Right cardiac atrium (tissue), 5 donors: ENCODE measurements around the gene UBC. TPM values are rescaled to one million over a fixed set of nuclear protein-coding genes. Genes with fewer than 3 reads are reported as not detected.
A peak's percentile ranks its signal among the peaks of the same experiment; 100 is the strongest.
"Not testable (repeated sequence)": the region's sequence is repeated elsewhere in the genome, so short reads cannot be mapped to it uniquely, and the experiment has no call there.

ENCODE experiments used
- ATAC-seq, 2 donors: fragments of 200-7000 bp; cut with Tn5 transposase; one replicate each; pipeline versions ENCODE4 v1.8.0 to v1.9.1; 2020; ENCODE audit warnings: moderate library complexity in 2 of 2, mild to moderate bottlenecking in 1 of 2
- DNase-seq, 3 donors: peaks; one replicate each; pipeline ENCODE4 v3.0.0-alpha.2; 2020
- H3K27ac ChIP-seq: one replicate; pipeline ENCODE4 v1.5.1; 2013; ENCODE audit warnings: mild to moderate bottlenecking, low read length, control low read depth, moderate library complexity
- H3K27me3 ChIP-seq: one replicate; pipeline ENCODE4 v1.6.1; 2013; ENCODE audit not compliant: control insufficient read depth, insufficient read depth
- H3K4me1 ChIP-seq: one replicate; pipeline ENCODE4 v1.6.1; 2013; ENCODE audit warnings: low read length; ENCODE audit not compliant: control insufficient read depth, insufficient read depth
- H3K4me3 ChIP-seq: one replicate; pipeline ENCODE4 v1.5.1; 2013; ENCODE audit warnings: low read length, control low read depth
- H3K9me3 ChIP-seq: one replicate; pipeline ENCODE4 v1.6.1; 2013; ENCODE audit warnings: low read length; ENCODE audit not compliant: control insufficient read depth
- WGBS: extraction: QIAGEN DNeasy Blood & Tissue Kit; methylation state at CpG from one replicate; pipeline ENCODE4 v1.1.7; 2013; 5-methylcytosine and 5-hydroxymethylcytosine counted together
- intact Hi-C, 4 donors: fragments of 100-400 bp; cut with DNase I; formaldehyde crosslinking; loops; one replicate each; pipeline versions ENCODE4 v1.11.0 to v1.14.0; 2022 to 2023
- polyA plus RNA-seq: library from polyadenylated mRNA; stranded (reverse); fragments of 200-250 nt; gene quantifications from one replicate; pipeline ENCODE4 v1.2.3, GENCODE V29; 2013
- total RNA-seq, 4 donors: library from RNA; stranded (reverse); fragmentation: NEBNext Ultra II Directional; extraction: Animal tissue kit (Norgen Biotek cat#: 25700); gene quantifications; one replicate each; pipeline ENCODE4 v1.2.1, GENCODE V29; 2021
- donor health status: healthy with polysubstance abuse.
- donor health status: DM: no; HTN: yes; CAD: no.
- donor health status: DM: no; HTN: no; CAD: no.
- donor health status: DM: no; HTN: yes; CAD: no; lungs with severe emphysema.
- donor health status: DM: yes; HTN: yes; CAD: no.

UBC gene
- total and polyA plus RNA-seq, 5 donors: 1,045 to 1,141 (median 1,063) TPM

DNA sequence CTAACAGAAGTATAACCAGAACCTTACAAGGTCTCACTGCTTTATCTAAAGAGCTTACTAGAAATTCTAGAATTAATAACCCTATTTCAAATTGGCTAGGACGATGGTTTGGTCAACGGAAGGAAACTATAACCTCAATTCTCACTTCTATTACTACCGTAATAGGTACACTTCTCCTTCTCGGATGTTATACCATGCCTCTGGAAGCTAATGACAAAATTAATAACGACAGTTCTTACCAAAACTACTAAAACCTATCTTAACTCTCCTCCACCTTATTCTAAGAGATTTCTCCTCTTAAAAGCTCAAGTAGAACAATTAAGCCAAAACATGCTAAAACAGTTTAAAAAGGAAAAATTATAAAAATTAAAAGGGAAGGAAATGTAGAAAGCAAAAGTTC lies 23.7 kb upstream of the UBC start:
- 51% methylated on average over 5 of the region's 5 CpGs for WGBS
- intact Hi-C loops: no loop called here
- ATAC-seq (no peak), DNase-seq (no peak)
- no peaks in the 10 kb centered on the region for H3K9me3 ChIP-seq
- H3K27ac ChIP-seq: no peak overlapping the region
- peaks cover 2% of the 10 kb centered on the region for H3K4me1 ChIP-seq
- H3K27me3 ChIP-seq: no peaks in the 10 kb centered on the region
- H3K4me3 ChIP-seq: no peak overlapping the region

DNA sequence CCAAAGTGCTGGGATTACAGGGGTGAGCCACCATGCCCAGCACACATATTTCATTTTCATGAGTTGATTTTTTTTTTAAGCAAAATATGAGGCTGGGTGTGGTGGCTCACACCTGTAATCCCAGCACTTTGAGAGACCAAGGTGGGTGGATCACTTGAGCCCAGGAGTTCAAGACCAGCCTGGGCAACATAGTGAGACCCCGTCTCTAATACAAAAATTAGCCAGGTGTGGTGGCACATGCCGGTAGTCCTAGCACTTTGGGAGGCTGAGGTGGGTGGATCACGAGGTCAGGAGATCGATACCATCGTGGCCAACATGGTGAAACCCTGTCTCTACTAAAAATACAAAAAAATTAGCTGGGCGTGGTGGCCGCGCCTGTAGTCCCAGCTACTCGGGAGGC lies 17.1 kb upstream of the UBC start:
- ATAC-seq, H3K4me1 ChIP-seq, H3K27me3 ChIP-seq, H3K27ac ChIP-seq, H3K4me3 ChIP-seq, intact Hi-C loops, DNase-seq, H3K9me3 ChIP-seq: not testable (repeated sequence)
- WGBS: 92% methylated on average over 9 of the region's 9 CpGs

DNA sequence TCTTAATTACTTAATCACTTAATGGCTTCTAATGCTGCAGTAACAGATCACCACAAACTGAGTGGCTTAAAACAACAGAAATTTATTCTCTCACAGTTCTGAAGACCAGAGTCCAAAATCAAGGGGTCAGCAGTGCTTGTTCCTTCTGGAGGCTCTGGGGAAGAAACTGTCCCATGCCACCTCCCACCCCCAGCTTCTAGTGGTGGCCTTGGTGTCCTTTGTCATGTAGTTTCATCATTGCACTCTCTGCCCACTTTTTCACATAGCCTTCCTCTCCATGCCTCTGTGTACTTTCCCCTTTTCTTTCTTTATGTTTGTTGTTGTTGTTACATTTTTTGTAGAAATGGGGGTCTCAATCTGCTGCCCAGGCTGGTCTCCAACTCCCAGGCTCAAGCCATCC lies 16.1 kb upstream of the UBC start:
- Histone ChIP-seq H3K27ac (no peak overlapping the region), H3K9me3 (no peaks in the 10 kb centered on the region), H3K4me1 (peaks cover 5% of the 10 kb centered on the region), H3K27me3 (no peaks in the 10 kb centered on the region), H3K4me3 (no peak overlapping the region)
- no peak for ATAC-seq
- intact Hi-C loops: no loop called here
- no peak for DNase-seq

DNA sequence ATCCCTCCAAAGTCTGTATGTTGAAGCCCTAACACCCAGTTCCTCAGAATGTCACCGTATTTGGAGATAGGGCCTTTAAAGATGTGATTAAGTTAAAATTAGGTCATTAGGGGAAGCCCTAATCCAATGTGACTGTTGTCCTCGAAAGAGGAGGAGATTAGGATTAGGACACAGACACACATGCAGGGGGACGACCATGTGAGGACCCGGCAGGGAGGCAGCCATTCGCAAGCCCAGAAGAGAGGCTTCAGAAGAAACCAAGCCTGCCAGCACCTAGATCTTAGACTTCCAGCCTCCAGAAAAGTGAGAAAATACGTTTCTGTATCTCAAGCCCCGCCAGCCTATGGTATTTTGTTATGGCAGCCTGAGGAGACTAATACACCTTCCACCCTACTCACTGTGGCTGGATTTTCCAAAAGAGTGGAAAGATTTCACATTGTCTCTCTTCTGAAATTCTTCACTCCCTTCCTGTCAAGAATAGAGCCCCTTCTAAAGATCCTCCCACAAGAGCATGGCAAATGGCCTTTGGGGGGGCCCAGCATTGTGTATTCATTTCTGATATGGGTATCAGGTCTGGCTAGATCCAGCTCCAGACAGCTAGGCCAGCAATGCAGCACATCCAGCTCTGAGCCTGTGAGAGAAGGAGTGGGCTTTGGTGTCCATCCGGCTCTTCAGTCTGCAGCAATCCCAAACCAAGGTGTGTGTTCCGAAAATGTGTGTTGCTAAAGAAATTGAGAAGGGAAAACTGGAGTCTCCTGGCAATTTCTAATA lies 15.4 kb upstream of the UBC start:
- DNase-seq (peak in 1 of 3 donors; percentile 12), ATAC-seq (no peak)
- Histone ChIP-seq H3K27ac (no peak overlapping the region), H3K9me3 (no peaks in the 10 kb centered on the region), H3K4me1 (peaks cover 5% of the 10 kb centered on the region), H3K27me3 (no peaks in the 10 kb centered on the region), H3K4me3 (no peak overlapping the region)
- WGBS: 86% methylated on average over 9 of the region's 9 CpGs
- intact Hi-C loops: no loop called here

DNA sequence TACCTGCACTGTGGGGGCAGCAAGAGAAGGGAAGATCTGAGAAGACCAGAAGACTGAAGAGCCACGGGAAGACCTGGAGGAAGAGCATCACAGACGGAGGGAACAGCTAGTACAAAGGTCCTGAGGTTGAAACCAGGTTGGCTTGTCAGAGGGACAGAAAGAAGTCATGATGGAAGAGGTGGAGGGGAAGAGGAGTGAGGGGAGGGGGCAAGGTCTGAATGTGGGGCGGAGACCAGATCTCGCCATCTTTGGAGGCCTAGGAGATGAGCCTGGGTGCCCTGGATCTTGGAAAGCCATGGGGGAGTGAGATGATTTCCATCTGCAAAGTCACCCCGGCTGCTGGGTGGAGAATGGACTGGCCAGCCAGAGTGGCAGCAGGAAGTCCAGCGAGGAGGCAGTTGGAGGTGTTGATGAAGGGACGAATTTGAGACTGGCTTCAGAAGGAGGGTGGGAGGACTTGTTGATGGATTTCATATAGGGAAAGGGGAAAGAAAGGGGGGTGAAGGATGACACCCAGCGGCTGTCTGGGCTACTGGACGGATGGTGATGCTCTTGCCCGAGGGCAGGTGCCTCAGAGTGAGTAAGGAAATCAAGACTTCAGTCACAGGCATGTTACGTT lies 14.6 kb upstream of the UBC start:
- 85% methylated on average over 11 of the region's 11 CpGs for WGBS
- DNase-seq: peak in 1 of 3 donors; percentile 38
- Histone ChIP-seq H3K27me3 (no peaks in the 10 kb centered on the region), H3K9me3 (no peaks in the 10 kb centered on the region), H3K4me3 (no peak overlapping the region), H3K4me1 (peaks cover 5% of the 10 kb centered on the region), H3K27ac (peak overlapping the region; percentile 39)
- intact Hi-C loops: no loop called here
- no peak for ATAC-seq

DNA sequence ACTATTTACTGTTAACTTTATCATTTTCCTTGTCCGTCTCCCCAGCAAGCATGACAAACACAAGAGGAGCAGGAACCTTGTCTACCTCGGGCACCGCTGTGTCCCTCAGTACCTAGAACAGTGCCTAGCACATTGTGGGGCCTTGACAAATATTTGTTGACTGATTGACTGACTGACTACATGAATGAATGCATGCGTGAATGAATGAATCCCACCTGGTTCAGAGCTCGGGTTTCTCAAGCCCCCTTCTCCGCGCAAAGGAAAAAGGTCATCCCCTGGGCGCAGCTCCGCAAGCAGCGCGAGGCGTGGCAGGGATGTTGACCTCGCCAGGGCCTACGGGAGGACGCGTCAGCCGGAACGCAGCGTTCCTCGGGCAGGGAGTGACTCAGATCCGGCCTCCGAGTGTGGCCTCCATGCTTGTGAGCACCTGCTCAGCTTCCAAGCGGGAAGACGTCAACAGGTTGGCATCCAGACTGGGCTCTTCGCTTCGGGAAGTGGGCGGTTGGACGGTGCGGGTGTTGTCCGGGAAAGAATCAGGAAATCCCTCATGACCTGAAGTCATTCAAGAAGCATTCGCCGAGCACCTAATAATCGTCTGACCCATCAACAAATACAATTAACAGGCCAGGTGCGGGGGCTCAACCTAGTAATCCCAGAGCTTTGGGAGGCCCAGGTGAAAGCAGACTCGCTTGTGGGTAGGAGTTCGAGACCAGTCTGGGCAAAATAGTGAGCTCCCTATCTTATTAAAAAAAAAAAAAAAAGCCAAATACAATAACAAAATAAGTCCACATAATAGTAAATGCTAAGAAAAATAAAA lies 13.9 kb upstream of the UBC start:
- Histone ChIP-seq H3K4me3 (peak overlapping the region; percentile 95), H3K27ac (peak overlapping the region; percentile 73), H3K4me1 (peaks cover 5% of the 10 kb centered on the region), H3K9me3 (no peaks in the 10 kb centered on the region), H3K27me3 (no peaks in the 10 kb centered on the region)
- ATAC-seq (peak; percentile 66 to 88), DNase-seq (peak; percentile 82 to 89 (median 85))
- intact Hi-C loops: no loop called here
- 20% methylated on average over 36 of the region's 36 CpGs for WGBS

DNA sequence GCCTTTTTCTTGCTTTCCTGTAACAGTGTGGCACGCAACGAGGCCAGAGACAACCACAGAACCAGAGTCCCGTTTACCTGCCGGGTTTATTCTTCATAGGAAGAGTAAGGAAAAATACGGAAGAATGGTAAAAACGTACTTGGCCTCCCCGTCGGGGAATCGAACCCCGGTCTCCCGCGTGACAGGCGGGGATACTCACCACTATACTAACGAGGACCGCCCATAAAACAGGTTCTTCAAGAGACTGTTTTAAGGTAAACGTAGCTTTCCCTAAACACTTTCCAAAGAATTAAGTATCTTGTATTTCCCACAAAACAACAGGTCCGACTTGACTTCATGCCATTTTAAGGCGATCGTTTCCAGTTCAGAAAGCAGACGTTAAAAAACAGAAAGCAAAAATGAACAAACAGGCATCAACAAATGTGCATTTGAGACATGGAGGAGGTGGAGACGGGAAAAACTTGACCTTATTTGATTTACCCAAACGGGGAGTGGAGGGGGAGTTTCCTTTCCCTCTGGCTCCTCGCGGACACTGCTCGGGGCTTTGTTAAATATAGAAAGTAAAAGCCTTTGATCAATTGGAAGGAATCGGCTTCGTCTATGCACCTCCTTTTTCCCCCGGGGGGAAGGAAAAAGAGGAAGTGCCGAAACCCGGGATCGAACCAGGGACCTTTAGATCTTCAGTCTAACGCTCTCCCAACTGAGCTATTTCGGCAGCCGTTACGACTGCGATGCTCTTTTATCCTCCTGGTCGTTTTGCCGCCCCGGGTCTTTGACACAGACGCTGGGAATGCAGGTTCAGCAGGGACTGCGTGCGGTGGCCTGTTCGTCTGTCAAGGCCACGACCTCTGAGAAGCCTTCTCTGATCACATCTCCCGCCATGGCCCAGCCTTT lies 13.0 kb upstream of the UBC start:
- peak overlapping the region; percentile 95 for H3K4me3 ChIP-seq
- H3K27me3 ChIP-seq: no peaks in the 10 kb centered on the region
- peak; percentile 93 to 94 for ATAC-seq
- under 1% methylated on average over 45 of the region's 45 CpGs for WGBS
- peak overlapping the region; percentile 83 for H3K27ac ChIP-seq
- DNase-seq: peak; percentile 81 to 95 (median 93)
- peaks cover 5% of the 10 kb centered on the region for H3K4me1 ChIP-seq
- intact Hi-C loops: no loop called here
- H3K9me3 ChIP-seq: no peaks in the 10 kb centered on the region

DNA sequence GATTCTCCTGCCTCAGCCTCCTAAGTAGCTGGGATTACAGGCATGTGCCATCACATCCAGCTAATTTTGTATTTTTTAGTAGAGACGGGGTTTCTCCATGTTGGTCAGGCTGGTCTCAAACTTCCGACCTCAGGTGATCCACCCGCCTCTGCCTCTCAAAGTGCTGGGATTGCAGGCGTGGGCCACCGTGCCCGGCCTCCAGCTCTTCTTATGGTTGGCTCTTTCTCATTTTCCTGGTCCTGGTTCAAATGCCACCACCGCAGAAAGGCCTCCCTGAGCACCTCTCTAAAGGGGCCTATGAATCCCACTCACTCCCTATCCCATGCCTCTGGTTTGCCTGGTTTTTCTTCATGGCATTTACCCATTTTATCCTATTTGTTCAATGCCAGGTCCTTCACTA lies 11.3 kb upstream of the UBC start:
- H3K27me3 ChIP-seq, H3K9me3 ChIP-seq, H3K4me3 ChIP-seq, H3K4me1 ChIP-seq, intact Hi-C loops, ATAC-seq, H3K27ac ChIP-seq: not testable (repeated sequence)
- 92% methylated on average over 7 of the region's 7 CpGs for WGBS
- peak in 1 of 3 donors; percentile 11 for DNase-seq

DNA sequence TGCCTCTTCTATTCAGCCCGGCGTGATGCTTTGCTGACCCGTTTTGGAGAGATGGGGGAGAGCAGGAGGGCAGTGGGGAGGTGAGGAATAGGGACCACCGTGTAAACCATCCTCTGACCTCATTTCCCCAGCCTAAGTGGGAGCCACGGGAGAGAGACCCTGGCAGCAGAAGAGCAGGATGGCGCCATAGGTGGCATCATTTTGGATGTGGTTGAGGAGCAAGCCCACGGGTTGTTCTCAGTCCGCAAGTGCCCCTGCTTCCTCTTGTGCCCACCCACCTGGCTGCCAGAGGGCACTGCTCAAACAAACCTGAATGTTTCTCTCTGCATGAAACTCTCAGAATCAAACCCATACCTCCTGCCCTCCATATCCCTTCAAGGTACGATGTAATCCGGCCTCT lies 10.7 kb upstream of the UBC start:
- H3K27ac ChIP-seq: no peak overlapping the region

DNA sequence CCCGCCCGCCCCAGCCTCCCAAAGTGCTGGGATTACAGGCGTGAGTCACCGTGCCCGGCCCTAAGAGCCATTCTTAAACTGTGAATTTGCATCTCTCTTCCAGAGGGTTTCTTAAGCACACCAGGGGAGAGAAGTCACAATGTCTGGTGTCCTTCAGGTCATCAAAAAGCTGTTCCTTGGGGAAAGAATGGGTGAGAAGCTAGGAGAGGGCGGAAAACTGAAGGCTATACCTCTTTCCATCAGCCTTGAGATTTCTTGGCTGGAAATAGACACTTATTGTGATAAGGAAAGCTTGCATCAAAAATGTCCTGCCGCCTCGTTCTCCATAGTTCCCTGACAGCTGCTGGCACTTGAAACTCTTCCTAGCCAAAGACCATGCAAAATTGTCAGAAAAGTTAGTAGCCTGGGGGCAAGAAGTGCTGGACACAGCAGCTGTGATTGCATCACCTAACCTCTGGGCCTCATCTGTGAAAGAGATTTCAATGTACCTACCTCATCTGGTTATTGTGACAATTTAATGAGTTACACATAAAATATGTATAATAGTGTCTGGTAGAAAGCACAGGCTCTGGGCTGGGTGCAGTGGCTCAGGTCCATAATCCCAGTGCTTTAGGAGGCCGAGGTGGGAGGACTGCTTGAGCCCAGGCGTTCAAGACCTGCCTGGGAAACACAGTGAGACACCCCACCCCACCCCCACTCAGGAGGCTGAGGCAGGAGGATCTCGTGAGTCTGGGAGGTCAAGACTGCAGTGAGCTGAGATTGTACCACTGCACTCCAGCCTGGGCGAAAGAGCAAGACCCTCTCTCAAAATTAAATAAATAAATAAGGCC lies 9.7 kb upstream of the UBC start:
- intact Hi-C loops: no loop called here
- ATAC-seq: no peak
- H3K4me3 ChIP-seq: no peak overlapping the region
- DNase-seq: peak in 1 of 3 donors; percentile 25
- H3K27ac ChIP-seq: no peak overlapping the region
- H3K9me3 ChIP-seq: no peaks in the 10 kb centered on the region
- peaks cover 6% of the 10 kb centered on the region for H3K4me1 ChIP-seq
- WGBS: 74% methylated on average over 12 of the region's 12 CpGs
- no peaks in the 10 kb centered on the region for H3K27me3 ChIP-seq

More for the DNA sequence above, 10.7 kb upstream of the UBC start:
- intact Hi-C loops: no loop called here
- H3K27me3 ChIP-seq: no peaks in the 10 kb centered on the region
- WGBS: 81% methylated on average over 10 of the region's 10 CpGs
- H3K4me3 ChIP-seq: no peak overlapping the region
- no peak for ATAC-seq
- peaks cover 9% of the 10 kb centered on the region for H3K4me1 ChIP-seq
- no peaks in the 10 kb centered on the region for H3K9me3 ChIP-seq
- peak in 1 of 3 donors; percentile 19 for DNase-seq
